H1 (cell line): Measurements from ENCODE around the gene PRSS48.

Experiments used
- CTCF ChIP-seq, 3 experiments: IDR thresholded peaks; 1 replicate in 2 of 3; 2 replicates in 1 of 3; pipeline versions ENCODE4 v1.5.1 to v1.6.1; 2011; ENCODE audit warnings: low read length in 3 of 3, mild to moderate bottlenecking in 3 of 3, inconsistent platforms in 2 of 3, low read depth in 1 of 3, moderate library complexity in 1 of 3; ENCODE audit not compliant: insufficient read depth in 1 of 3; ENCODE audit errors: control extremely low read depth in 1 of 3
- EZH2 ChIP-seq: fragments of 200-600 bp; sonication (generic); IDR thresholded peaks from 2 replicates; pipeline ENCODE4 v1.7.1; 2012; ENCODE audit warnings: low read depth, mild to moderate bottlenecking, moderate library complexity, low read length, inconsistent platforms; ENCODE audit not compliant: severe bottlenecking
- POLR2A ChIP-seq, 2 experiments: IDR thresholded peaks; 1 replicate in 1 of 2; 2 replicates in 1 of 2; pipeline ENCODE4 v1.6.1; 2011; ENCODE audit warnings: low read depth in 2 of 2, low read length in 2 of 2, mild to moderate bottlenecking in 2 of 2; ENCODE audit errors: control extremely low read depth in 1 of 2
- SUZ12 ChIP-seq: fragments of 200-600 bp; sonication (generic); IDR thresholded peaks from 2 replicates; pipeline ENCODE4 v1.6.1; 2012; ENCODE audit warnings: mild to moderate bottlenecking, inconsistent platforms, low read length, moderate library complexity, mixed read lengths

- TF ChIP-seq EZH2: no peak
- TF ChIP-seq CTCF (IDR thresholded peaks at IDR 0.05; ENCODE audit: control extremely low read depth in 1 of 3, insufficient read depth in 1 of 3, low read depth in 1 of 3, low read length in 3 of 3): no peak
- no peak for TF ChIP-seq SUZ12
- TF ChIP-seq POLR2A (IDR thresholded peaks at IDR 0.05; ENCODE audit: control extremely low read depth in 1 of 2, low read depth in 2 of 2, low read length in 2 of 2): no peak
Measured at GRCh38 chr4:151294833-151295496, 18.0 kb downstream of the PRSS48 start.
